ENCODE results near the gene SIGLEC5.

DNA sequence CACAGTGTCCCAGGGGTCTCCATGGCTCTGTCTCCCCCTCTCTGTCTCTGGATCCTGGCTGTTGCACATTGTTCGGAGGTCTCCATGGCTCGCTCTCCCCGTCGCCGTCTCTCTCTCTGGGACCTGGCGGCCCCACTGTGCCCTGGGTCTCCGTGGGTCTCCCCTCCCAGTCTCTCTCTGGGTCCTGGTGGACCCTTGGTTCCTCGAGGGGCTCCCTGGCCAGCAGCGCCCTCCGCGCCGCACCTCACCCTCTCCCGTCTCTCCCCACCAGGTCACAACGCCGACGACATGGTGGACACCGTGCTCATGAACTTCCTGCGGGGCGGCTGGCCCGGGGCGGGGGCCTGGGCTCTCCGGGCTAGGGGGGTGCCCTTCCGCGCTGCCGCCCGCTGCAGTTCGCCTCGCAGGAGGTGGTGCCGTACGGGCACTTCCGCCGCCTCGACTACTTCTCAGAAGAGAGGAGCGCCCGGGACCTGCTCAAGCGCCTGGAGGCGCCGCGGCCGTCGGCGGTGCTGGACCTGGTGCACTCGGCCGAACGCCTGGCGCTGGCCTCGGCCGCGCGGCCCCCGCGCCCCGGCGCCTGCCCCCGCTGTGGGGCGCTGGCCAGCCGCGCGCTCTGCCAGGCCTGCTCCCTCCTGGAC lies 29.1 kb downstream of the SIGLEC5 start:
- TF ChIP-seq POLR2A (IDR thresholded peaks at IDR 0.05; ENCODE audit: low read depth, low read length), result no peak
- TF ChIP-seq POLR2AphosphoS5 (IDR thresholded peaks at IDR 0.05; ENCODE audit: low read depth, low read length), result no peak

All from GM12892 (cell line).